OCI-LY3 (cell line): ENCODE results near the gene ODF2L.
"Not testable (repeated sequence)": the region's sequence is repeated elsewhere in the genome, so short reads cannot be mapped to it uniquely, and the experiment has no call there.

Source experiments
- H2AFZ ChIP-seq: fragments of 200-600, 300-600 bp; shearing (Covaris generic); 2 replicates; pipeline ENCODE4 v1.6.0; 2014; ENCODE audit warnings: antibody characterized with exemption, low read depth, low read length
- H3K27ac ChIP-seq: fragments of 200-600, 300-600 bp; sonication (generic); 2 replicates; pipeline ENCODE4 v1.5.1; 2014; ENCODE audit warnings: mild to moderate bottlenecking, low read length, moderate library complexity, mixed read lengths
- H3K27me3 ChIP-seq: fragments of 200-600, 300-600 bp; sonication (generic); 2 replicates; pipeline ENCODE4 v1.6.1; 2014; ENCODE audit warnings: low read depth, low read length, mixed read lengths
- H3K36me3 ChIP-seq: fragments of 200-600, 300-600 bp; sonication (generic); replicated peaks from 2 replicates; pipeline ENCODE3; 2014; ENCODE audit warnings: low read depth, low read length, mixed read lengths
- H3K4me1 ChIP-seq: fragments of 300-600, 200-600 bp; sonication (generic); 2 replicates; pipeline ENCODE4 v1.6.1; 2014; ENCODE audit warnings: low read length, mixed read lengths
- H3K4me2 ChIP-seq: fragments of 200-600, 300-600 bp; sonication (generic); 2 replicates; pipeline ENCODE4 v1.6.1; 2014; ENCODE audit warnings: low read length, mixed read lengths
- H3K4me3 ChIP-seq: fragments of 300-600, 200-600 bp; sonication (generic); 2 replicates; pipeline ENCODE4 v1.5.1; 2014; ENCODE audit warnings: antibody characterized with exemption, mild to moderate bottlenecking, low read length, moderate library complexity
- H3K79me2 ChIP-seq: fragments of 300-600, 200-600 bp; shearing (Covaris generic); 2 replicates; pipeline ENCODE4 v1.6.1; 2014; ENCODE audit warnings: mild to moderate bottlenecking, low read length, mixed read lengths
- H3K9ac ChIP-seq: fragments of 300-600, 200-600 bp; shearing (Covaris generic); 2 replicates; pipeline ENCODE4 v1.6.0; 2014; ENCODE audit warnings: mild to moderate bottlenecking, low read length, moderate library complexity
- H3K9me3 ChIP-seq: fragments of 200-600, 300-600 bp; shearing (Covaris generic); 2 replicates; pipeline ENCODE4 v1.6.1; 2014; ENCODE audit warnings: low read length, mixed read lengths; ENCODE audit not compliant: insufficient read depth
- H4K20me1 ChIP-seq: fragments of 200-600, 300-600 bp; sonication (generic); 2 replicates; pipeline ENCODE4 v1.6.1; 2016; ENCODE audit warnings: low read length, mixed read lengths; ENCODE audit not compliant: insufficient read depth
- EZH2phosphoT487 ChIP-seq: fragments of 200-600 bp; shearing (Covaris generic); IDR thresholded peaks from 2 replicates; pipeline ENCODE4 v1.6.1; 2018; ENCODE audit warnings: antibody characterized with exemption, mixed run types, low read depth
- TF ChIP-seq, protein P1 (sequence below): fragments of 200-600, 300-600 bp; sonication (generic); IDR thresholded peaks from 2 replicates; pipeline ENCODE4 v1.5.1; 2014; ENCODE audit warnings: antibody characterized with exemption, low read length, low read depth

ODF2L gene

GRCh38 chr1:86356247-86356646, 39.9 kb downstream of the ODF2L start:
- Histone ChIP-seq H3K4me3 (no peak overlapping the region), H3K4me2 (no peak overlapping the region), H3K79me2 (no peaks in the 10 kb centered on the region), H3K9me3 (no peaks in the 10 kb centered on the region), H3K9ac (no peak overlapping the region), H3K27ac (no peak overlapping the region), H4K20me1 (no peaks in the 10 kb centered on the region), H3K36me3 (no peaks in the 10 kb centered on the region), H3K4me1 (no peaks in the 10 kb centered on the region), H2AFZ (no peak overlapping the region), H3K27me3 (no peaks in the 10 kb centered on the region)
- TF ChIP-seq, protein P1, sequence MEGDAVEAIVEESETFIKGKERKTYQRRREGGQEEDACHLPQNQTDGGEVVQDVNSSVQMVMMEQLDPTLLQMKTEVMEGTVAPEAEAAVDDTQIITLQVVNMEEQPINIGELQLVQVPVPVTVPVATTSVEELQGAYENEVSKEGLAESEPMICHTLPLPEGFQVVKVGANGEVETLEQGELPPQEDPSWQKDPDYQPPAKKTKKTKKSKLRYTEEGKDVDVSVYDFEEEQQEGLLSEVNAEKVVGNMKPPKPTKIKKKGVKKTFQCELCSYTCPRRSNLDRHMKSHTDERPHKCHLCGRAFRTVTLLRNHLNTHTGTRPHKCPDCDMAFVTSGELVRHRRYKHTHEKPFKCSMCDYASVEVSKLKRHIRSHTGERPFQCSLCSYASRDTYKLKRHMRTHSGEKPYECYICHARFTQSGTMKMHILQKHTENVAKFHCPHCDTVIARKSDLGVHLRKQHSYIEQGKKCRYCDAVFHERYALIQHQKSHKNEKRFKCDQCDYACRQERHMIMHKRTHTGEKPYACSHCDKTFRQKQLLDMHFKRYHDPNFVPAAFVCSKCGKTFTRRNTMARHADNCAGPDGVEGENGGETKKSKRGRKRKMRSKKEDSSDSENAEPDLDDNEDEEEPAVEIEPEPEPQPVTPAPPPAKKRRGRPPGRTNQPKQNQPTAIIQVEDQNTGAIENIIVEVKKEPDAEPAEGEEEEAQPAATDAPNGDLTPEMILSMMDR = peak; percentile 37
- TF ChIP-seq EZH2phosphoT487 = no peak

GRCh38 chr1:86352086-86352485, 44.0 kb downstream of the ODF2L start:
- Histone ChIP-seq H3K4me1 (no peaks in the 10 kb centered on the region), H2AFZ (no peak overlapping the region), H3K79me2 (no peaks in the 10 kb centered on the region), H3K36me3 (no peaks in the 10 kb centered on the region), H3K9ac (no peak overlapping the region), H3K4me3 (no peak overlapping the region), H3K27me3 (no peaks in the 10 kb centered on the region), H3K9me3 (no peaks in the 10 kb centered on the region), H3K4me2 (no peak overlapping the region), H4K20me1 (no peaks in the 10 kb centered on the region), H3K27ac (no peak overlapping the region)
- TF ChIP-seq, protein P1 = no peak
- no peak for TF ChIP-seq EZH2phosphoT487

- not testable (repeated sequence) for H3K79me2 ChIP-seq, H3K4me1 ChIP-seq, H4K20me1 ChIP-seq, H3K9ac ChIP-seq, H3K27ac ChIP-seq, H3K4me2 ChIP-seq, H2AFZ ChIP-seq, H3K36me3 ChIP-seq, H3K4me3 ChIP-seq, H3K9me3 ChIP-seq, H3K27me3 ChIP-seq
These were observed 45.9 kb downstream of the ODF2L start for GRCh38 chr1:86350230-86350629.

DNA sequence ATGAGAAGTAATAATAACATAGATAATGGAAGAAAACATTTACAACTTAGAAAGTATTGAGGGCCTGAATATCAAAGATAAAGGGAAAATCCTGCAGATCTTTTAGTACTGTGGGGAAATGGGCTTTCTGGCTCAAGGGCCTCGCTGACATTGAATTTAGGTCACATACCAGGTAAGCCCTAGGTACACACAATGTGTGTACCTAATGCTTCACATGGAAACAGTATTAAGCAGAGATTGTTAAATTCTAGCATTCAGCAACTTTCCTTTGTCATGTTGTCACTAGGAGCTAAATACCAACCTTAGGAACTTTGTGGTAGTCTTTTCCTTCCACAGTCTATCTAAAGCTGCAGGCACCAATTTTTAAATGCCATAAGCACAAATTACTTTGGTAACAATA, 49.7 kb downstream of the ODF2L start:
- H3K9me3 ChIP-seq = no peaks in the 10 kb centered on the region
- no peaks in the 10 kb centered on the region for H3K36me3 ChIP-seq
- no peak overlapping the region for H3K4me2 ChIP-seq
- H4K20me1 ChIP-seq = no peaks in the 10 kb centered on the region
- no peak overlapping the region for H3K4me3 ChIP-seq
- H2AFZ ChIP-seq = no peak overlapping the region
- H3K79me2 ChIP-seq = no peaks in the 10 kb centered on the region
- H3K4me1 ChIP-seq = no peaks in the 10 kb centered on the region
- H3K9ac ChIP-seq = no peak overlapping the region
- H3K27me3 ChIP-seq = no peaks in the 10 kb centered on the region
- no peak overlapping the region for H3K27ac ChIP-seq
- TF ChIP-seq, protein P1 = no peak
- TF ChIP-seq EZH2phosphoT487 = no peak

- no peak overlapping the region for H3K9ac ChIP-seq
- no peaks in the 10 kb centered on the region for H3K36me3 ChIP-seq
- H3K4me1 ChIP-seq = no peaks in the 10 kb centered on the region
- H2AFZ ChIP-seq = no peak overlapping the region
- TF ChIP-seq EZH2phosphoT487 = no peak
- TF ChIP-seq, protein P1 = no peak
- no peaks in the 10 kb centered on the region for H4K20me1 ChIP-seq
- H3K27me3 ChIP-seq = no peaks in the 10 kb centered on the region
- H3K4me3 ChIP-seq = no peak overlapping the region
- H3K27ac ChIP-seq = no peak overlapping the region
- no peaks in the 10 kb centered on the region for H3K9me3 ChIP-seq
- no peaks in the 10 kb centered on the region for H3K79me2 ChIP-seq
- H3K4me2 ChIP-seq = no peak overlapping the region
These were observed 51.1 kb downstream of the ODF2L start for GRCh38 chr1:86345042-86345441.
